MM.1S (cell line): Measurements from ENCODE around the gene ANKH.

ENCODE experiments used
- CTCF ChIP-seq: fragments of 300-600 bp; sonication (generic); IDR thresholded peaks from 2 replicates; pipeline ENCODE4 v1.5.1; 2016; ENCODE audit warnings: antibody characterized with exemption, low read length, mixed read lengths
- EZH2 ChIP-seq: fragments of 300-600 bp; sonication (generic); optimal IDR thresholded peaks from 2 replicates; pipeline ENCODE3; 2017; ENCODE audit warnings: low read depth, mild to moderate bottlenecking, antibody characterized with exemption, low read length, mixed read lengths
- EZH2phosphoT487 ChIP-seq: fragments of 300-600 bp; sonication (generic); IDR thresholded peaks from 2 replicates; pipeline ENCODE4 v1.6.1; 2018; ENCODE audit warnings: antibody characterized with exemption, low read length

- TF ChIP-seq CTCF (no peak), EZH2 (no peak), EZH2phosphoT487 (no peak)
These were observed 121.9 kb downstream of the ANKH start for GRCh38 chr5:14749579-14750101.
